GM12878 (cell line): ENCODE results near the gene DNAJC7. TPM values are rescaled to one million over a fixed set of nuclear protein-coding genes. Genes with fewer than 3 reads are reported as not detected.

Experiments
- ATAC-seq: fragments of 200-7000 bp; cut with Tn5 transposase; 3 replicates; pipeline ENCODE4 v1.9.1; 2020; ENCODE audit warnings: mild to moderate bottlenecking, moderate library complexity
- BruUV-seq: library from RNA; stranded (reverse); fragments of 400-500 nt; replicated peaks from 2 replicates; lab custom pipeline; 2021; lab: Mats Ljungman, UMichigan
- CTCF ChIA-PET: fragments of 300-600 bp; sonication (Branson Sonifier 250); formaldehyde crosslinking; extraction: SDS; loops from one replicate; lab custom pipeline; 2021; ENCODE audit warnings: inconsistent platforms; lab: Yijun Ruan, JAX
- POLR2A ChIA-PET: fragments of 350-600 bp; formaldehyde crosslinking; extraction: SDS; loops from one replicate; lab custom pipeline; 2021; ENCODE audit warnings: inconsistent platforms; lab: Charles Lee
- RAD21 ChIA-PET: fragments of 300-600 bp; sonication (Branson Sonifier 250); formaldehyde crosslinking; loops from one replicate; lab custom pipeline; 2023; ENCODE audit warnings: antibody characterized with exemption; ENCODE audit not compliant: unreplicated experiment; lab: Charles Lee
- SMC1A ChIA-PET: fragments of 300-600 bp; sonication (Branson Sonifier 250); formaldehyde crosslinking; loops from one replicate; lab custom pipeline; 2023; ENCODE audit not compliant: unreplicated experiment, uncharacterized antibody; lab: Charles Lee
- DNase-seq: peaks from one replicate; pipeline ENCODE4 v3.0.0-alpha.2; 2011; ENCODE audit warnings: low read depth, low spot score
- FAIRE-seq: peaks from 3 replicates; lab custom pipeline; 2011; peaks lifted over from hg19 to GRCh38; lab: Jason Lieb, UNC
- H2AFZ ChIP-seq: 2 replicates; pipeline ENCODE4 v1.6.0; 2011; ENCODE audit warnings: low read depth, low read length, control low read depth; ENCODE audit not compliant: control insufficient read depth
- H3K27ac ChIP-seq: 2 replicates; pipeline ENCODE4 v1.5.1; 2011; ENCODE audit warnings: control low read depth; ENCODE audit not compliant: control insufficient read depth, insufficient read depth
- H3K27me3 ChIP-seq, 2 experiments: replicated peaks in 1 of 2; 2 replicates each; pipeline versions ENCODE4 v1.6.0 to v1.6.1; 2011; ENCODE audit warnings: low read length in 1 of 2; ENCODE audit not compliant: control insufficient read depth in 2 of 2, insufficient read depth in 2 of 2
- H3K36me3 ChIP-seq, 2 experiments: 2 replicates each; pipeline ENCODE4 v1.5.1; 2011; ENCODE audit warnings: low read length in 1 of 2; ENCODE audit not compliant: control insufficient read depth in 2 of 2, insufficient read depth in 2 of 2
- H3K4me1 ChIP-seq: 2 replicates; pipeline ENCODE4 v1.6.1; 2011; ENCODE audit warnings: mild to moderate bottlenecking, low read length, moderate library complexity, mixed read lengths; ENCODE audit not compliant: control insufficient read depth, insufficient read depth
- H3K4me2 ChIP-seq: 2 replicates; pipeline ENCODE4 v1.6.0; 2011; ENCODE audit warnings: control low read depth; ENCODE audit not compliant: control insufficient read depth, insufficient read depth
- H3K4me3 ChIP-seq: fragments of 200-600 bp; sonication (generic); 2 replicates; pipeline ENCODE4 v1.5.1; 2016
- H3K79me2 ChIP-seq: 2 replicates; pipeline ENCODE4 v1.6.0; 2011; ENCODE audit warnings: low read length; ENCODE audit not compliant: control insufficient read depth, insufficient read depth
- H3K9ac ChIP-seq: 2 replicates; pipeline ENCODE4 v1.8.0; 2011; ENCODE audit warnings: low read length, control low read depth, mixed read lengths; ENCODE audit not compliant: control insufficient read depth, insufficient read depth
- H3K9me3 ChIP-seq: replicated peaks from 3 replicates; pipeline ENCODE4 v1.5.1; 2011; ENCODE audit warnings: mild to moderate bottlenecking, low read length; ENCODE audit not compliant: control insufficient read depth, insufficient read depth
- H4K20me1 ChIP-seq: 2 replicates; pipeline ENCODE4 v1.6.0; 2011; ENCODE audit not compliant: control insufficient read depth, insufficient read depth
- FOXM1 ChIP-seq: IDR thresholded peaks from 2 replicates; pipeline ENCODE4 v1.6.1; 2012; ENCODE audit warnings: low read depth, mild to moderate bottlenecking, inconsistent platforms, low read length, moderate library complexity
- MYB ChIP-seq: fragments of 150-350 bp; IDR thresholded peaks from 2 replicates; pipeline ENCODE4 v1.6.1; 2014; ENCODE audit warnings: mild to moderate bottlenecking, low read depth, low read length, borderline replicate concordance
- NFIC ChIP-seq: IDR thresholded peaks from 2 replicates; pipeline ENCODE4 v1.6.1; 2012; ENCODE audit warnings: low read depth, mild to moderate bottlenecking, inconsistent platforms, low read length, moderate library complexity
- NFYA ChIP-seq: IDR thresholded peaks from 2 replicates; pipeline ENCODE4 v1.6.1; 2011; ENCODE audit warnings: low read depth, mild to moderate bottlenecking, low read length, improper control_type of control experiment, borderline replicate concordance
- RB1 ChIP-seq: fragments of 450-650 bp; formaldehyde crosslinking; IDR thresholded peaks from 2 replicates; pipeline ENCODE4 v1.6.1; 2017; ENCODE audit warnings: mild to moderate bottlenecking, borderline replicate concordance
- SPI1 ChIP-seq: IDR thresholded peaks from 2 replicates; pipeline ENCODE4 v1.6.1; 2011; ENCODE audit warnings: low read depth, mild to moderate bottlenecking, low read length, moderate library complexity, borderline replicate concordance; ENCODE audit not compliant: insufficient read depth
- ZBTB40 ChIP-seq: fragments of 450-650 bp; IDR thresholded peaks from 2 replicates; pipeline ENCODE4 v1.6.1; 2016; ENCODE audit warnings: mild to moderate bottlenecking, moderate library complexity, borderline replicate concordance
- ZNF687 ChIP-seq: fragments of 450-650 bp; IDR thresholded peaks from 2 replicates; pipeline ENCODE4 v1.6.1; 2017; ENCODE audit warnings: mild to moderate bottlenecking, moderate library complexity
- WGBS: methylation state at CpG from one replicate; pipeline ENCODE4 v1.1.6; 2016; ENCODE audit warnings: low lambda C conversion rate; ENCODE audit not compliant: insufficient replicate concordance, insufficient coverage; ENCODE audit errors: missing lambda C conversion rate; 5-methylcytosine and 5-hydroxymethylcytosine counted together
- in situ Hi-C: fragments of 300-500 bp; cut with MboI; formaldehyde crosslinking; loops from 9 replicates; pipeline ENCODE4 v1.14.3; 2018; ENCODE audit warnings: mixed read lengths
- intact Hi-C: fragments of 100-400 bp; cut with micrococcal nuclease; formaldehyde crosslinking; loops from one replicate; pipeline ENCODE4 v1.14.2; 2022; ENCODE audit not compliant: unreplicated experiment
- polyA plus RNA-seq, 11 experiments: library from polyadenylated mRNA; depleted of rRNA in 4 of 11; unstranded in 6 of 11; stranded (reverse) in 5 of 11; fragments of >200 nt; fragmentation: Nextera tagmentation in 4 of 11; fragmentation: Illumina TruSeq in 1 of 11; extraction: Ambion mirVana in 4 of 11; extraction: Trizol in 1 of 11; gene quantifications; 1 replicate in 1 of 11; 2 replicates in 10 of 11; pipeline versions ENCODE4 v1.2.1 to v1.2.3, GENCODE V29; 2011 to 2016; ENCODE audit warnings: inconsistent platforms in 2 of 11, missing spikeins in 2 of 11, low read depth in 1 of 11
- total RNA-seq, 4 experiments: library from RNA; depleted of rRNA in 3 of 4; stranded (reverse); fragments of >200 nt in 3 of 4; fragmentation: Illumina TruSeq in 1 of 4; extraction: Trizol in 1 of 4; gene quantifications; 2 replicates each; pipeline versions ENCODE4 v1.2.1 to v1.2.3, GENCODE V29; 2013 to 2021

The DNAJC7 gene
- total and polyA plus RNA-seq, 10 of the 15 experiments (the other 5 are each of a cell fraction or from before 2014, with no cell fraction given): 60.1 to 173 (median 94.9) TPM

- Histone ChIP-seq H3K4me1 (peaks cover 24% of the 10 kb centered on the region), H3K4me2 (0 out of 2 replicates have a peak overlapping the region, but pooled peaks have one; percentile 53), H3K27me3 (no peaks in the 10 kb centered on the region), H3K9me3 (no peaks in the 10 kb centered on the region), H3K4me3 (no peak overlapping the region), H3K36me3 (peaks cover 35 to 41% of the 10 kb centered on the region in 2 experiments), H3K9ac (no peak overlapping the region), H2AFZ (no peak overlapping the region), H4K20me1 (no peaks in the 10 kb centered on the region), H3K79me2 (peaks cover 8% of the 10 kb centered on the region), H3K27ac (no peak overlapping the region)
- WGBS: 86% methylated on average over 18 of the region's 19 CpGs
- intact Hi-C loops (no loop called here), in situ Hi-C loops (no loop called here)
- BruUV-seq: no TSS peak
- RAD21 ChIA-PET: interaction anchor here (1.1 to 1.3 kb wide), 2 partner anchors 10 to 44 kb away, joined by 3 to 5 read pairs; partner anchors contain the start of gene DNAJC7
- SMC1A ChIA-PET: interaction anchor here (0.5 to 0.9 kb wide), 3 partner anchors 10 to 434 kb away, joined by 3 to 5 read pairs (median 4); partner anchors contain the start of gene DNAJC7
- POLR2A ChIA-PET: interaction anchor here (0.6 to 1.7 kb wide), 3 partner anchors 44 to 300 kb away, joined by 3 to 9 read pairs (median 4); partner anchors contain the start of gene DNAJC7
- ATAC-seq (no peak), FAIRE-seq (no peak), DNase-seq (no peak)
- TF ChIP-seq ZBTB40 (no peak), NFYA (no peak), SPI1 (no peak), ZNF687 (no peak), MYB (no peak), RB1 (no peak), NFIC (no peak), FOXM1 (no peak)
- CTCF ChIA-PET: interaction anchor here (1.4 to 3.2 kb wide), 5 partner anchors 10 to 92 kb away, joined by 4 to 13 read pairs (median 8); partner anchors contain the start of genes DNAJC7 and NKIRAS2
Observed at GRCh38 chr17:41973408-41973811, 43.8 kb downstream of the DNAJC7 start.
